PC-3 (cell line): ENCODE measurements around the gene TRAPPC8. TPM values are rescaled to one million over a fixed set of nuclear protein-coding genes. Genes with fewer than 3 reads are reported as not detected.

Experiments
- ATAC-seq: fragments of 200-7000 bp; cut with Tn5 transposase; 2 replicates; pipeline ENCODE4 v1.9.1; 2020; ENCODE audit warnings: mild to moderate bottlenecking, moderate library complexity
- BruUV-seq: library from RNA; stranded (reverse); fragments of 400-500 nt; replicated peaks from 2 replicates; lab custom pipeline; 2021; lab: Mats Ljungman, UMichigan
- CTCF ChIA-PET: fragments of 300-600 bp; sonication (Branson Sonifier 250); formaldehyde crosslinking; loops from one replicate; lab custom pipeline; 2022; ENCODE audit warnings: antibody characterized with exemption; lab: Charles Lee
- POLR2A ChIA-PET: fragments of 300-600 bp; sonication (Branson Sonifier 250); formaldehyde crosslinking; loops from one replicate; lab custom pipeline; 2022; ENCODE audit warnings: antibody characterized with exemption; ENCODE audit not compliant: unreplicated experiment; lab: Charles Lee
- DNase-seq: peaks from one replicate; pipeline ENCODE4 v3.0.0-alpha.2; 2015
- H2AFZ ChIP-seq: fragments of 300-600 bp; sonication (generic); 2 replicates; pipeline ENCODE4 v1.6.0; 2016; ENCODE audit warnings: antibody characterized with exemption, low read length
- H3F3A ChIP-seq: fragments of 300-600 bp; sonication (generic); one replicate; pipeline ENCODE4 v1.6.0; 2017; ENCODE audit warnings: antibody characterized with exemption, low read length, control low read depth, mild to moderate bottlenecking; ENCODE audit not compliant: unreplicated experiment
- H3K27ac ChIP-seq: fragments of 300-600 bp; sonication (generic); 2 replicates; pipeline ENCODE4 v1.5.1; 2016; ENCODE audit warnings: mild to moderate bottlenecking, low read length
- H3K27me3 ChIP-seq: fragments of 300-600 bp; sonication (generic); 2 replicates; pipeline ENCODE4 v1.6.1; 2016; ENCODE audit warnings: low read length, mixed read lengths
- H3K36me3 ChIP-seq: fragments of 300-600 bp; sonication (generic); 2 replicates; pipeline ENCODE4 v1.6.1; 2016; ENCODE audit warnings: low read depth, mixed run types, low read length, mixed read lengths
- H3K4me1 ChIP-seq: fragments of 300-600 bp; sonication (generic); 2 replicates; pipeline ENCODE4 v1.5.1; 2016; ENCODE audit warnings: low read length; ENCODE audit not compliant: insufficient read depth
- H3K4me2 ChIP-seq: fragments of 300-600 bp; sonication (generic); 2 replicates; pipeline ENCODE4 v1.6.0; 2016; ENCODE audit warnings: low read length
- H3K4me3 ChIP-seq: fragments of 300-600 bp; sonication (generic); 2 replicates; pipeline ENCODE4 v1.5.1; 2016; ENCODE audit warnings: mild to moderate bottlenecking, low read length, mixed read lengths
- H3K79me2 ChIP-seq: fragments of 300-600 bp; sonication (generic); 2 replicates; pipeline ENCODE4 v1.6.1; 2017; ENCODE audit warnings: low read length, mixed read lengths
- H3K9ac ChIP-seq: fragments of 300-600 bp; sonication (generic); 2 replicates; pipeline ENCODE4 v1.6.0; 2016; ENCODE audit warnings: mild to moderate bottlenecking, low read length
- H3K9me2 ChIP-seq: fragments of 300-600 bp; sonication (generic); replicated peaks from 2 replicates; pipeline ENCODE4 v1.6.1; 2016; ENCODE audit warnings: mixed run types, low read length, mixed read lengths
- H3K9me3 ChIP-seq: fragments of 300-600 bp; sonication (generic); 2 replicates; pipeline ENCODE4 v1.6.1; 2016; ENCODE audit warnings: low read length, mixed read lengths
- H4K20me1 ChIP-seq: fragments of 300-600 bp; sonication (generic); 2 replicates; pipeline ENCODE4 v1.6.1; 2016; ENCODE audit warnings: low read length, mixed read lengths
- EZH2 ChIP-seq: fragments of 300-600 bp; sonication (generic); IDR thresholded peaks from one replicate; pipeline ENCODE4 v1.6.1; 2017; ENCODE audit warnings: antibody characterized with exemption, mild to moderate bottlenecking, low read length; ENCODE audit not compliant: unreplicated experiment
- EZH2phosphoT487 ChIP-seq: fragments of 300-600 bp; sonication (generic); IDR thresholded peaks from 2 replicates; pipeline ENCODE4 v1.6.1; 2018; ENCODE audit warnings: mild to moderate bottlenecking, antibody characterized with exemption, low read length, borderline replicate concordance
- intact Hi-C: fragments of 100-400 bp; cut with micrococcal nuclease; formaldehyde crosslinking; loops from 2 replicates; pipeline ENCODE4 v1.9.0; 2023
- total RNA-seq: library from RNA; depleted of rRNA; stranded (reverse); fragments of >200 nt; gene quantifications from 2 replicates; pipeline ENCODE4 v1.2.3, GENCODE V29; 2014; rRNA removed
- TF ChIP-seq, protein P1 (sequence below): fragments of 300-600 bp; sonication (generic); conservative IDR thresholded peaks from 2 replicates; pipeline ENCODE4 v1.5.1; 2017; ENCODE audit warnings: antibody characterized with exemption, low read depth, mild to moderate bottlenecking, low read length

Gene TRAPPC8
- total RNA-seq, 1 experiment from 2014 or later = 10.2 TPM

GRCh38 chr18:31791817-31792579, 150.9 kb downstream of the TRAPPC8 start:
- Histone ChIP-seq H2AFZ (no peak overlapping the region), H3K4me2 (no peak overlapping the region), H3K9ac (no peak overlapping the region), H3K27ac (no peak overlapping the region), H4K20me1 (no peaks in the 10 kb centered on the region), H3K4me1 (no peaks in the 10 kb centered on the region), H3K79me2 (no peaks in the 10 kb centered on the region), H3K4me3 (no peak overlapping the region), H3K36me3 (no peaks in the 10 kb centered on the region), H3K9me3 (no peaks in the 10 kb centered on the region), H3F3A (no peaks in the 10 kb centered on the region), H3K27me3 (no peaks in the 10 kb centered on the region), H3K9me2 (no peaks in the 10 kb centered on the region)
- intact Hi-C loops = no loop called here
- ChIA-PET CTCF (no interaction called here), POLR2A (no interaction called here)
- ATAC-seq = no peak
- no TSS peak for BruUV-seq
- no peak for TF ChIP-seq EZH2phosphoT487
- no peak for TF ChIP-seq EZH2
- TF ChIP-seq, protein P1, sequence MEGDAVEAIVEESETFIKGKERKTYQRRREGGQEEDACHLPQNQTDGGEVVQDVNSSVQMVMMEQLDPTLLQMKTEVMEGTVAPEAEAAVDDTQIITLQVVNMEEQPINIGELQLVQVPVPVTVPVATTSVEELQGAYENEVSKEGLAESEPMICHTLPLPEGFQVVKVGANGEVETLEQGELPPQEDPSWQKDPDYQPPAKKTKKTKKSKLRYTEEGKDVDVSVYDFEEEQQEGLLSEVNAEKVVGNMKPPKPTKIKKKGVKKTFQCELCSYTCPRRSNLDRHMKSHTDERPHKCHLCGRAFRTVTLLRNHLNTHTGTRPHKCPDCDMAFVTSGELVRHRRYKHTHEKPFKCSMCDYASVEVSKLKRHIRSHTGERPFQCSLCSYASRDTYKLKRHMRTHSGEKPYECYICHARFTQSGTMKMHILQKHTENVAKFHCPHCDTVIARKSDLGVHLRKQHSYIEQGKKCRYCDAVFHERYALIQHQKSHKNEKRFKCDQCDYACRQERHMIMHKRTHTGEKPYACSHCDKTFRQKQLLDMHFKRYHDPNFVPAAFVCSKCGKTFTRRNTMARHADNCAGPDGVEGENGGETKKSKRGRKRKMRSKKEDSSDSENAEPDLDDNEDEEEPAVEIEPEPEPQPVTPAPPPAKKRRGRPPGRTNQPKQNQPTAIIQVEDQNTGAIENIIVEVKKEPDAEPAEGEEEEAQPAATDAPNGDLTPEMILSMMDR = no peak
- no peak for DNase-seq

- ChIA-PET CTCF (no interaction called here), POLR2A (no interaction called here)
- H3K27me3 ChIP-seq = no peaks in the 10 kb centered on the region
- ATAC-seq (no peak), DNase-seq (no peak)
- no peak overlapping the region for H2AFZ ChIP-seq
- H3K27ac ChIP-seq = no peak overlapping the region
- no TSS peak for BruUV-seq
- intact Hi-C loops = no loop called here
- H3K79me2 ChIP-seq = no peaks in the 10 kb centered on the region
- no peak overlapping the region for H3K4me2 ChIP-seq
- no peak overlapping the region for H3K4me3 ChIP-seq
- no peaks in the 10 kb centered on the region for H3F3A ChIP-seq
- no peak overlapping the region for H3K9ac ChIP-seq
- TF ChIP-seq, protein P1 = no peak
- no peak for TF ChIP-seq EZH2phosphoT487
- TF ChIP-seq EZH2 = no peak
- H4K20me1 ChIP-seq = no peaks in the 10 kb centered on the region
- no peaks in the 10 kb centered on the region for H3K36me3 ChIP-seq
- H3K9me3 ChIP-seq = no peaks in the 10 kb centered on the region
- no peaks in the 10 kb centered on the region for H3K9me2 ChIP-seq
- H3K4me1 ChIP-seq = no peaks in the 10 kb centered on the region
Measured at GRCh38 chr18:31789409-31789808, 153.5 kb downstream of the TRAPPC8 start.

GRCh38 chr18:31783059-31783458, 159.9 kb downstream of the TRAPPC8 start:
- DNase-seq (no peak), ATAC-seq (no peak)
- no TSS peak for BruUV-seq
- POLR2A ChIA-PET = no interaction called here
- no peaks in the 10 kb centered on the region for H3K79me2 ChIP-seq
- H3K4me1 ChIP-seq = no peaks in the 10 kb centered on the region
- H3K27ac ChIP-seq = no peak overlapping the region
- no peaks in the 10 kb centered on the region for H3K36me3 ChIP-seq
- H3K9ac ChIP-seq = no peak overlapping the region
- no peaks in the 10 kb centered on the region for H3F3A ChIP-seq
- no peaks in the 10 kb centered on the region for H4K20me1 ChIP-seq
- CTCF ChIA-PET = no interaction called here
- H3K27me3 ChIP-seq = no peaks in the 10 kb centered on the region
- no peaks in the 10 kb centered on the region for H3K9me2 ChIP-seq
- no peak overlapping the region for H3K4me3 ChIP-seq
- H3K9me3 ChIP-seq = no peaks in the 10 kb centered on the region
- no peak overlapping the region for H3K4me2 ChIP-seq
- no peak overlapping the region for H2AFZ ChIP-seq
- intact Hi-C loops = no loop called here
- TF ChIP-seq EZH2 = no peak

Other genes starting within 250 kb of the TRAPPC8 start
- not detected in 2 replicates for gene SLC25A52, start 182.2 kb downstream of the TRAPPC8 start, total RNA-seq
- gene RNF125, start 75.7 kb upstream of the TRAPPC8 start, total RNA-seq = 1.1 and 1.2 TPM in 2 replicates
- 4.9 and 15.3 TPM in 2 replicates for gene RNF138, start 148.7 kb upstream of the TRAPPC8 start, total RNA-seq
- not detected in 2 replicates for gene MEP1B, start 246.9 kb upstream of the TRAPPC8 start, total RNA-seq